ENCODE results near the gene RNF207.
A peak's percentile ranks its signal among the peaks of the same experiment; 100 is the strongest.

RNF207 gene

GRCh38 chr1:6205849-6206519 lies at the start of gene RNF207:
RNF207 (plus strand) TSS chr1:6206119; CDS start chr1:6206536, 417 bp downstream.
- DNase-seq = peak; percentile 63

- DNase-seq = no peak
Measured at GRCh38 chr1:6157132-6157527, 48.8 kb upstream of the RNF207 start.

GRCh38 chr1:6157528-6158174 lies 48.3 kb upstream of the RNF207 start:
- peak; percentile 94 for DNase-seq

GRCh38 chr1:6158181-6158580 lies 47.7 kb upstream of the RNF207 start:
- no peak for DNase-seq

GRCh38 chr1:6162341-6162740 lies 43.6 kb upstream of the RNF207 start:
- DNase-seq = no peak

GRCh38 chr1:6162773-6163172 lies 43.1 kb upstream of the RNF207 start:
- peak; percentile 66 for DNase-seq

GRCh38 chr1:6163191-6163972 lies 42.5 kb upstream of the RNF207 start:
- peak; percentile 55 for DNase-seq

- DNase-seq = no peak
Measured at GRCh38 chr1:6163973-6164617, 41.8 kb upstream of the RNF207 start.

- DNase-seq = no peak
Measured at GRCh38 chr1:6165027-6165426, 40.9 kb upstream of the RNF207 start.

- DNase-seq = no peak
Measured at GRCh38 chr1:6165441-6165985, 40.4 kb upstream of the RNF207 start.

- DNase-seq = no peak
Measured at GRCh38 chr1:6166221-6166620, 39.7 kb upstream of the RNF207 start.

- no peak for DNase-seq
Measured at GRCh38 chr1:6166655-6167390, 39.1 kb upstream of the RNF207 start.

- DNase-seq = no peak
Measured at GRCh38 chr1:6167391-6168303, 38.3 kb upstream of the RNF207 start.

GRCh38 chr1:6168947-6169586 lies 36.9 kb upstream of the RNF207 start:
- no peak for DNase-seq

GRCh38 chr1:6170116-6170741 lies 35.7 kb upstream of the RNF207 start:
- DNase-seq = no peak

- no peak for DNase-seq
Measured at GRCh38 chr1:6170742-6171201, 35.1 kb upstream of the RNF207 start.

GRCh38 chr1:6171548-6172124 lies 34.3 kb upstream of the RNF207 start:
- no peak for DNase-seq

GRCh38 chr1:6172549-6172948 lies 33.4 kb upstream of the RNF207 start:
- no peak for DNase-seq

GRCh38 chr1:6174621-6175410 lies 31.1 kb upstream of the RNF207 start:
- DNase-seq = no peak

Data from NCI-H345 (cell line).